GM18520 (cell line): ENCODE data around the gene TMEM132A.
A peak's percentile ranks its signal among the peaks of the same experiment; 100 is the strongest.
"Not testable (repeated sequence)": the region's sequence is repeated elsewhere in the genome, so short reads cannot be mapped to it uniquely, and the experiment has no call there.

Source experiments
- ATAC-seq: cut with Tn5 transposase; IDR thresholded peaks from one replicate; pipeline ENCODE4 v1.9.1; 2021; ENCODE audit not compliant: unreplicated experiment

TMEM132A gene

GRCh38 chr11:60954421-60954820 lies 30.2 kb downstream of the TMEM132A start:
- no peak for ATAC-seq

GRCh38 chr11:60955571-60955970 lies 31.3 kb downstream of the TMEM132A start:
- no peak for ATAC-seq

GRCh38 chr11:60957188-60957587 lies 32.9 kb downstream of the TMEM132A start:
- no peak for ATAC-seq

- ATAC-seq = no peak
Measured at GRCh38 chr11:60959431-60959830, 35.2 kb downstream of the TMEM132A start.

- ATAC-seq = no peak
Measured at GRCh38 chr11:60960405-60960804, 36.1 kb downstream of the TMEM132A start.

- no peak for ATAC-seq
Measured at GRCh38 chr11:60964801-60965200, 40.5 kb downstream of the TMEM132A start.

GRCh38 chr11:60966890-60967289 lies 42.6 kb downstream of the TMEM132A start:
- no peak for ATAC-seq

- ATAC-seq = no peak
Measured at GRCh38 chr11:60968223-60968622, 44.0 kb downstream of the TMEM132A start.

- ATAC-seq = no peak
Measured at GRCh38 chr11:60970369-60970774, 46.1 kb downstream of the TMEM132A start.

GRCh38 chr11:60970890-60971289 lies 46.6 kb downstream of the TMEM132A start:
- ATAC-seq = no peak

GRCh38 chr11:60971520-60971919 lies 47.3 kb downstream of the TMEM132A start, which contains the start of gene CD6:
TSS of gene CD6 (plus strand) at chr11:60971680. CDS start at chr11:60971866, 186 bp downstream.
- ATAC-seq = no peak

GRCh38 chr11:60972182-60973030 lies 48.1 kb downstream of the TMEM132A start:
- ATAC-seq = no peak

GRCh38 chr11:60973699-60974098 lies 49.4 kb downstream of the TMEM132A start:
- ATAC-seq = no peak

- not testable (repeated sequence) for ATAC-seq
Measured at GRCh38 chr11:60974316-60974715, 50.1 kb downstream of the TMEM132A start.

GRCh38 chr11:60974726-60975125 lies 50.5 kb downstream of the TMEM132A start:
- ATAC-seq = no peak

- no peak for ATAC-seq
Measured at GRCh38 chr11:60977224-60977623, 53.0 kb downstream of the TMEM132A start.

GRCh38 chr11:60977836-60978235 lies 53.6 kb downstream of the TMEM132A start:
- no peak for ATAC-seq

- ATAC-seq = peak; percentile 49
Measured at GRCh38 chr11:60978546-60979380, 54.5 kb downstream of the TMEM132A start.

GRCh38 chr11:60981515-60981914 lies 57.3 kb downstream of the TMEM132A start:
- no peak for ATAC-seq

GRCh38 chr11:60982184-60982583 lies 57.9 kb downstream of the TMEM132A start:
- no peak for ATAC-seq

- ATAC-seq = no peak
Measured at GRCh38 chr11:60984149-60984548, 59.9 kb downstream of the TMEM132A start.

GRCh38 chr11:60984636-60985035 lies 60.4 kb downstream of the TMEM132A start:
- ATAC-seq = no peak
